Heart left ventricle (tissue), 13 donors: ENCODE results near the gene PTPRD.

Source experiments
- CTCF ChIP-seq, 12 donors: fragments of 200-600 bp; sonication (generic) in 4 of 12; IDR thresholded peaks; one replicate each; pipeline versions ENCODE4 v1.5.0 to v1.8.0; 2018 to 2022; ENCODE audit warnings: antibody characterized with exemption in 12 of 12, mild to moderate bottlenecking in 5 of 12
- POLR2A ChIP-seq, 2 donors: fragments of 450-650 bp; IDR thresholded peaks; one replicate each; pipeline ENCODE4 v1.6.1; 2017; ENCODE audit warnings: antibody characterized with exemption in 2 of 2, mild to moderate bottlenecking in 2 of 2, moderate library complexity in 2 of 2
- donor health status: ischemic (EF 13 %, LVEDD 7.1; RV severe dilation, severe dysfunction).
- donor health status: DM: no; HTN: yes; CAD: no.
- donor health status: DM: no; HTN: no; CAD: no.
- donor health status: ischemic (EF 25% LVEDD 6.9; RV normal size, moderate dysfunction).
- donor health status: ischemic (EF 25% LVEDD 5.7; RV mildly dilated, moderate dysfunction).
- donor health status: ischemic (EF 35%, LVEDD 5.7; RV mildly dilated, moderate dysfunction).
- donor health status: nonischemic (EF 11% LVEDD 7.7; RV severe dilation, severe dysfunction).
- donor health status: DM: yes; HTN: yes; CAD: no.
- donor health status: PGD.
- donor health status: ischemic (EF 29% LVEDD 5.4; RV normal size, mild dysfunction).
- donor health status: nonischemic (EF 23%, LVEDD 6.1; RV moderate dilation, normal function).

DNA sequence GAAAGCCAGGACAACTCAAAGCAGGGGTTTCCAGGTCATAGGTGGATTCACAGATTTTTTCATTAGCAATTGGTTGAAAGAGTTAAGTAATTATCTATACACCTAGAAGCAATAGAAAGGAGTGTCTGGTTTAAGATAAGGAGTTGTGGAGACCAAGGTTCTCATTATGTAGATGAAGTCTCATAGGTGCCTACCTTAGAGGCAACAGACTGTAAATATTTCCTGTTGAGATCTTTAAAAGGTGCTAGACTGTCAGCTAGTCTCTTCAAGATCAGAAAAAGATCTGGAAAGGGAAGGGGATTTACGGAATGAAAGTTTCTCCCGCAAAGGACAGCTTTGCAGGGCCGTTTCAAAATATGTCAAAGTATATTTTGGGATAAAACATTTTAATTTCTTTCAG, 603.4 kb downstream of the PTPRD start:
- TF ChIP-seq CTCF (IDR thresholded peaks at IDR 0.05) (no peak), POLR2A (IDR thresholded peaks at IDR 0.05) (no peak)
